HG03280 (cell line): ENCODE results near the gene AARS1.
"Not testable (repeated sequence)": the region's sequence is repeated elsewhere in the genome, so short reads cannot be mapped to it uniquely, and the experiment has no call there.

Experiments used
- ATAC-seq: cut with Tn5 transposase; IDR thresholded peaks from one replicate; pipeline ENCODE4 v1.9.1; 2021; ENCODE audit warnings: mild to moderate bottlenecking, moderate library complexity; ENCODE audit not compliant: unreplicated experiment

Gene AARS1

DNA sequence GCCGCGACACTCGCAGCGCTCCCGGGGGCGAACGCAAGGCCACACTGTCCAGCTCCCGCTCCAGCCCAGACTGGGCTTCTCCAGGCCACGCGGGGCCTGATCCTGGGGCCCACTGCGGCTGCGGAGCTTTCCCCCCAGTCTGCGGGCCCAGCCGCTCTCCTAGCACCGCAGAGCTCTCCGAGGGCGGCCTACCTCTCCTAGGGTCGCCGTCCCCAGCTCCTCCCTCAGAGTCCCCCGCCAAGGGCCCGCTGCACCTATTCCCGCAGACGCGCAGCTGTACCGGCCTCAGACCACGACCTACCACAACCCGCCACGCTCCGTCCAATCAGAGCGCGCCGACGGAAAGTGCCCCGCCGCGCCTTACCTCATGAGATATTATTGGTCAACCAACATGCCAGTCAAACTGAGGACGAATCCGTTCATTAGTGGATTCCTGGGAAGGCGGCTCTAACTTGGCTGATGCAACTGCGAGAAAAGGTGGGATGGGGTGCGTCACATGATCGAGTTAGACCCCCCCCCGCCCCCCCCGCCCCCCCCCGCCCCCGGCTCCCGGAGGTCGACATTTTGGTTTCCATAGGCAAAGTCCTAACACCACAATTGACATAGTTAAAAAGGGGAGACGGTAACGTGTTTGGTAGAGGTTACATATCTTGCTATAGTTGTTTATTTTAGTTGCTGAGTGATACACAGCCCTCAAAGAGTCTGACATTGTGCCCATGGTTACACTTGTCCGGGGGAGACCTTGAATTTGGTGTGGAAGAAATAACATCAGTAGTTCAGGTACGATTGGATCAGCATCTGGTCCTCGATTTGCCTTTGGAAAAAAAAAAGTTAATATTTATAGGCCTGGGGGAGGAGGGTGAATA is at the start of gene AARS1:
AARS1 (minus strand) TSS at position 278 of the 866 bp plus-strand sequence. CDS start 6,743 bp downstream, outside the sequence.
- ATAC-seq: peak; percentile 97

DNA sequence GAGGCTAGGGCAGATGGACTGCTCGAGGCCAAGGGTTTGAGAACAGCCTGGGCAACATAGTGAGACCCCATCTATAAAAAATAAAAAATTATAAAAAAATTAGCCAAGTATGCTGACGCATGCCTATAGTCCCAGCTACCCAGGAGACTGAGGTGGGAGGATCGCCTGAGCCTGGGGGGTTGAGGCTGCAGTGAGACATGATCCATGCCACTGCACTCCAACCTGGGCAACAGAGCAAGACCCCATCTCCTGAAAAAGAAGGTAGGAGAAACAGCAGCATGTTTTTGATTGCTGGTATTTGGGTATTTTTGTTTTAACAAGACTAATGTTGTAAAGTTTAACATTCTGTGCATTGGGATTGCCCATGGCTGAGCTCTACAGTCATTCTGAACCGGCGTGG is 48.5 kb upstream of the AARS1 start:
- ATAC-seq: no peak

DNA sequence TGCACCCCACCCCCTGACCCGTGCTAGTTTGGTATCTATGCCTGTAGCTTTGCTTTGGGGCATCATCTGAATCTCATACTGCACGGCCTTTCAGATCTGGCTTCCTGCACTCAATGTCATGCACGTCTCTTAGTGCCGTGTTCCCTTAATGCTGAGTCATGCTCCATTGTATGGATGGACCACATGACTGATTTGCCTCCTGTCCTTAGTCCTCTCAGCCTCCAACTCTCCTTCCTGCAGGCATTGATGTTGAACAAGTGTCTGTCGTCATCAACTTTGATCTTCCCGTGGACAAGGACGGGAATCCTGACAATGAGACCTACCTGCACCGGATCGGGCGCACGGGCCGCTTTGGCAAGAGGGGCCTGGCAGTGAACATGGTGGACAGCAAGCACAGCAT is 43.4 kb upstream of the AARS1 start:
- not testable (repeated sequence) for ATAC-seq

DNA sequence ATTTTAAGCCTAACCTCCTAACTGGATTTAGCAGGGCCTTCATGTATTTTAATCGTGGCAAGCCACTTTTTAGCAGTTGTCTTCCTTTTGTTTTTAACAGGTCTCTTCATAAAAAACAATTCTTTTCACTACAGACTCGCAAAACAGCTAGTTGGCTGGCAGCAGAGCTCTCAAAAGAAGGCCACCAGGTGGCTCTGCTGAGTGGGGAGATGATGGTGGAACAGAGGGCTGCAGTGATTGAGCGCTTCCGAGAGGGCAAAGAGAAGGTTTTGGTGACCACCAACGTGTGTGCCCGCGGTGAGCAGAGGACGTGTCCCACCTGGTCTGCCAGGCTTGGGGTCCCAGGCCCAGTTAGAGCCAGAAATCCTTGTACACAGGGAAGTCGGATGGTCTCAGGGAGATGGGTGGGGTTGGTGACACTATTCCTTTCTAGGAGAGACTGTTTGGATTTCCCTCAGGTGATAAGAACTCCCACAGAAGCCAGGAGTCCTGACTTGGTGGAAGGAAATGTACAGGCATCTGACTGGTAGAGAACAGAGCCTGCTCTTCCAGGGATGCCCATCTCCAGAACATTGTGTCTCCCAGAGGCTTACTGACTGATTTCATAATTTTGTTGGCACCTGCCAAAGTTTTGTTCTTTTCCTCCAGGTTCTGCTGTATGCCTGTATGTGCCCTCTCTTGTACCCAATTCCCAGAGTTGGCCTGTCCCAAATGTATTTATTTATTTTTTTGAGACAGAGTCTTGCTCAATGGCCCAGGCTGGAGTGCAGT is 42.5 kb upstream of the AARS1 start:
- ATAC-seq: no peak

DNA sequence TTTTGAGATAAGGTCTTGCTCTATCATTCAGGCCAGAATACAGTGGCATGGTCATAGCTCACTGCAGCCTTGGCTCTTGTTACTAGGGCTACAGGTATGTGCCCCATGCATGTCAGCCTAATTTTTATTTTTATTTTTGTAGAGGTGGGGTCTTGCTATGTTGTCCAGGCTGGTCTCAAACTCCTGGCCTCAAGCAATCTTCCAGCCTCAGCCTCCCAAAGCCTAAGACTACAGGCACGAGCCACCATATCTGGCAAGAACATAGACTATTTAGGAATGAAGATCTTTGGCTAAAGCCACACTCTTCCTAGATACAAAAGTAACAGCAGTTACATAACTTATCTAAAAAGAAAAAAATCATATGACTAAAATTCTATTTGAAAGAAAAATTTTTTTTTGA is 41.8 kb upstream of the AARS1 start:
- no peak for ATAC-seq

DNA sequence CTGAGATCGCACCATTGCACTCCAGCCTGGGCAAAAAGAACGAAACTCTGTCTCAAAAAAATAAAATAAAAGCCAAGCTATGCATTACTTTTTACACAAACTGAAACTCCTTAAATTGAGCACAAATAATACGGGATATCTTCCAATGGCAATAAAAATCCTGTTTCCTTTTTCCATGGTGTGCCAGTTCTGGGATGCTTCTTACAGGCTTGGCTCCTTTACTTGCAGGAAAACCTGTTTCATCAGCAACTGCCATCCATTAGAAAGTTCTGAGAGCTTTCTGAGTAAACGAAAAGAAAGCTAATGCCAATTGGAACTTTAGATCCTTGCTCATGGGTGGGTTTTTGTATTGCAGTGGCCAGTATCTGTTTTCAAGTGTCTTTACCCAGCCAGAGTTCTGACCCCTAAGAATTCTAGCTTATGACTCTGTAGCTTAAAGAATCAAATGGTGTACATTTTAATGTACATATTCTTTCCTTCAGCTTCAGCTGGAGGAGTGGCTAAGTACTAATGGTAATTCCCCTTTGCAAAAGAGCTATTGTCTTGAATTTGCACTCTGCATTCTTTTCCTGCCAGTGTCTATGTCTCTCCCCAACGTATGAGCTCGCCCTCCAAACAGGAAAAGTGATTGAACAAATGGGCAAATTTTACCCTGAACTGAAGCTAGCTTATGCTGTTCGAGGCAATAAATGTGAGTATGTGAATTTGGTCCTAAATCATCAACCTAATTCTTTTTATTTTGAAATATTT is 35.9 kb upstream of the AARS1 start:
- ATAC-seq: no peak

DNA sequence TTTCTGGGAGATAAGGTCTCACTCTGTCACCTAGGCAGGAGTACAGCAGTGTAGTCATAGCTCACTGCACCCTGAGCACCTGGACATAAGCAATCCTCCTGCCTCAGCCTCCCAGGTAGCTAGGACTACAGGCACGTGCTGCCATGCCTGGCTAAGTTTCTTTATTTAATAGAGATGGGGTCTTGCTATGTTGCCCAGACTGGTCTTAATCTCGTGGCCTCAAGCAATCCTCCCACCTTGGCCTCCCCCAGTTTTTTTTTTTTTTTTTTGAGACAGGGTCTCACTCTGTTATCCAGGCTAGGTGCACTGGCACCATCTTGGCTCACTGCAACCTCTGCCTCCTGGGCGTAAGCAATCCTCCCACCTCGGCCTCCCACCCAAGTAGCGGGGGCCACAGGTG is 30.8 kb upstream of the AARS1 start:
- no peak for ATAC-seq

DNA sequence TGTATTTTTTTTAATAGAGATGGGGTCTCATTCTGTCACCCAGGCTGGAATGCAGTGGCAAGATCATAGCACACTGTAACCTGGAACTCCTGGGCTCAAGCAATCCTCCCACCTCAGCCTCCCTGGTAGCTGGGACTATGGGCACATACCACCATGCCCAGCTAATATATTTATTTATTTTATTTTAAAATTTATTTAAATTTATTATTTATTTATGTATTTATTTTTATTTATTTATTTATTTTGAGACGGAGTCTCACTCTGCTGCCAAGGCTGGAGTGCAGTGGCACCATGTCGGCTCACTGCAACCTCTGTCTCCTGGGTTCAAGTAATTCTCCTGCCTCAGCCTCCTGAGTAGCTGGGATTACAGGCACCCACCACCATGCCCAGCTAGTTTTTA is 18.4 kb upstream of the AARS1 start:
- not testable (repeated sequence) for ATAC-seq

DNA sequence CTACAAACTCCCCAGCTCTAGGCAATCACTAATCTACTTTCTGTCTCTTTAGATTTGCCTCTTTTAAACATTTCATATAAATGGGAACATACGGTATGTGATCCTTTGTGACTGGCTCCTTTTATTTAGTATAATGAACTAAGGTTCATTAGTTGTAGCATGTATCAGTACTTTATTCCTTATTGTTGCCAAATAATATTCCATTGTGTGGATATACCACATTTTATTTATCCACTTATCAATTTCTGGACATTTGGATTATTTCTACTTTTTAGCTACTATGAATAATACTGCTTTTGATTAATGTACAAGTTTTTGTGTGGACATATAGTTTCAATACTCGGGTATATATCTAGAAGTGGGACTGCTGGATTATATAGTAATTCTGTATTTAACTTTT is 17.6 kb upstream of the AARS1 start:
- ATAC-seq: no peak

DNA sequence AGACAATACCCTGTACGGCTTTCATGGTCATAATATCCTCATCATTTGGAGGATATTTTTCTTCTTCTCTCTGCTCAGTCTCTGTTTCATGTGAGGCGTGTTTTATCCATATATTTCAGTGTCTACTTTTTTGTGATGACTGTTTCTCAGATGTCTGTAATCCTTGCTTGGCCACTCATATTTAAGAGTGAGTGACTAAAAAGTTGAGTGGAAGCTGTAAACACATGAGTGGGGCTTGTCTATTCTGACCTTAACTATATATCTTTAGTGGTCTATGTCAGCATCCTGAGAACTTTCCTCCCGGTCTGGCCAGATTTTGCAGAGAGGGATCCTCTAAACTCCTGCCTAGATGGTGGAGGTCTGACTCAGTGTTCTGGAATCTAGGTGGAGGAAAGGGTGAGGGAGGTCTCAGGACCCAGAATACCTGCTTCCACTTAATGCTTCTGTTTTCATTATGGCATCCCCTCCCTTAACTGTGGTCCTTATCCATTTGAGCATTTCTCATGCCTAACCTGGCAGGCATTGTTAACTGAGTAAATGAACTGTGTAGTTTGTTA is 15.7 kb upstream of the AARS1 start:
- no peak for ATAC-seq

DNA sequence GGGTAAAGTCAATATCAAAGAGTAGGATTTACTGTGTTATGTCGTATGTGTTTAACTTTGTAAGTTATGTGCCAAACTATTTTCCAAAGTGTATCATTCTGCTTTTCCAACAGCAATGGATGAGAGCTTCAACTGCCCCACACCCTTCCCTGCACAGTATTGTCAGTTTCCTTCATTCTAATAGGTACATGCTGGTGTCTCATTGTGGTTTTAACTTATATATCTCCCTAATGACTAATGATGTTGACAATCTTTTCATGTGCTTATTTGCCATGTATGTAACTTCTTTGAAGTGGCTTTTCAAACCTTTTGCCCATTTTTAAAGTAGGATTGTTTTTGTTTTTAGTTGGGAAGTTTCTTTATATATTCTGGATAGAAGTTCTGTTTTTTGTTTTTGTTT is 13.4 kb upstream of the AARS1 start:
- ATAC-seq: no peak

DNA sequence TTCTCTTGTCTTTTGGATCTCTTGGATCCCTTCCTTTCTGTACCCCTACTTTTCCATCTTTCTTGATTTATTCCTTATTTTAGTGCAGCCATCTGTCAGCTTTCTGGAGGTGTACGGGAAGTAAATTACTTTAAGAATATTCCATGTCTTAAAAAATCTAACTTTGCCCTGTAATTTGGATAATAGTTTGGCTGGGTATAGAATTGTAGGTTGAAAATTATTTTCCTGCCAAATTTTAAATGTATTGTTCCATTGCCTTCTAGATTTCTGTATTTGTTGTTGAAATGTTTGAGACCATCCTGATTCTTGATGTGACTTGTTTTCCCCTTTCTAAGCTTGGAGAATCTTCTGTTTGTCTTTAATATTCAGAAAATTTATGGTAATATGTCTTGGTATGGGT is 11.8 kb upstream of the AARS1 start:
- ATAC-seq: no peak

DNA sequence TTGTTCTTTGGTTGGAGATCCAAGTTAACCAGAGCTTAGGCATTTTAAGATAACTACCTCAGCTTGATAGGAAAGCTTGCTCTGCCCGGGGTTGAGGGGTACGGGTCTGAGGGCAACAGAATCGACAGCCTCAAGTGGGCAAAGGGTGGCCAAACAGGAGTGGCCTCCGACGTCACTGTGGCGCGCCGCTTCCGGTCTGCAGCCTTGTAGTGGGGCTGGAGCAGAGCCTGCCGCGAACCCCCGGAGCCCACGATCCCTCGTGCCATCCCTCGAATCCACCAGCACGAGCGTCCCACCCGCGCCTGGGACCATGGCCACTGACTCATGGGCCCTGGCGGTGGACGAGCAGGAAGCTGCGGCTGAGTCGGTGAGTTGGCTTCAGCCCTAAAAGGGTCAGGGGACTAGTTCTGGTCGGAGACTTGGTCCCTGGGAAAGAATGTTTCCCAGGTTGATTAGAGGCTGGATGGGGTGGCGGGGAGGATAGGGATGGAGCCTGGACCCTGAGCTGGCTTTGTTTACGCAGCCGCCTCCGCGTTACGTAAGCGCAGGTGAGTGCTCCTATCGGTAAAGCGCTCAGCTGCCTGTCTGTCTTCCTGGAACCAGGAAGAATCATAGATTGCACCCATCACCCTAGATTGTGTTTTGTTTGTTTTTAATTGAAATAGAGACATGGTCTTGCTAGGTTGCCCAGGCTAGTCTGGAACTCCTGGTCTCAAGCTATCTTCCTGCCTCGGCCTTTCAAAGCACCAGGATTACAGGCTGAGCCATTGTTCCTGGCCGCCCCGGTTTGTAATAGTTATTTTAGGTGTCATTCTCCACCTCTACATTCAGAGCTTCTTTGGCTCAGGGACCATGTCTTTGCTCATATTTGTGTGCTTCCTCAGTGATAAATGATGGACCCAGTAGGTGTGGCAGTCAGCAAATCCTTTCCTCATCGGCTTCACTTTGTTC is 10.0 kb upstream of the AARS1 start, which contains the start of gene DDX19B:
DDX19B (plus strand) TSS at position 199 of the 951 bp plus-strand sequence; CDS start at position 311, 112 bp downstream.
- peak; percentile 93 for ATAC-seq

DNA sequence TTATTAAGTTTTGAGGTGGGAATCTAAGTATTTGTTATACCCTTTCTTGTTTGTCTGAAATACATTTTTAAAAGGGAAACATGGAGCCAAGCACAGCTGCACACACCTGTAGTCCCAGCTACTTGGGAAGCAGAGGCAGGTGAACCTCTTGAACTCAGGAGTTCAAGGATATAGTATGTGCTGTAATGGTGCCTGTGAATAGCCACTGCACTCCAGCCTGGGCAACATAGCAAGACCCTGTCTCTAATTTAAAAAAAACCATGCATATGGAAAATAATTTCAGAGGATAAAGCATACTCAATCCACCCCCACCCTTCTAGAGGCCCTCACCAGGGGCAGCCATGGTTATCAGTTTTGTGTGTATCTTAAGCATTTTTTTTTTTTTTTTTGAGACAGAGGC is 6.3 kb upstream of the AARS1 start:
- ATAC-seq: no peak

DNA sequence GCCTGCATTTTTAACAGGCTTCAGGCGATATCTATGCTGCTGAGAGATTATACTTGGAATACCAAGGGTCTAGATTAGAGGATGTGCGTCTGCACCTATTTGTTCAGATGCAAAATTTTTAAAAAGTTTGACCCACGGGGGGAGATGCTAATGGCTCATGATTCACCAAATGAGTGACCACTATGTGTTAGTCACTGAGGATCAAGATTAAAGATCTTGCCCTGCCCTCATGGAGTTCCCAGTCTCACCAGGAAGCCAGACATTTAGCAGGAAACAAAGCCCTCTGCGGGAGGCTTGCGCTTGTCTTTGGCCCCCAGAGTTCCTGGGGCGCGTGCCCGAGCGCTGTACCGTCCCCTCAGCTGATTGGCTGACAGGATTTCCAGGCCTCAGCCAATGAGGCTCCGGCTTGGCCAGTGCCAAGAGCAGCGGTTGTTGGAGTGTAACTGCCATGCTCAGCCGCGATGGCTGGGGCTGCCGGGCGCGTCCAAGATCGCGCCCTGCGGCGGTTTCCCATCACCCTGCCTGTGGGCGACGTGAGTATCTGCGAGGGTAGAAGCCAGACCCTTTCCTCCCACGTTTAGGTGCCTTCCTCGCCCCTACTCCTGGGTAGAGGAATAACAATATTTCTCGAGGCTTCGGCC is 5.2 kb upstream of the AARS1 start:
- ATAC-seq: no peak

DNA sequence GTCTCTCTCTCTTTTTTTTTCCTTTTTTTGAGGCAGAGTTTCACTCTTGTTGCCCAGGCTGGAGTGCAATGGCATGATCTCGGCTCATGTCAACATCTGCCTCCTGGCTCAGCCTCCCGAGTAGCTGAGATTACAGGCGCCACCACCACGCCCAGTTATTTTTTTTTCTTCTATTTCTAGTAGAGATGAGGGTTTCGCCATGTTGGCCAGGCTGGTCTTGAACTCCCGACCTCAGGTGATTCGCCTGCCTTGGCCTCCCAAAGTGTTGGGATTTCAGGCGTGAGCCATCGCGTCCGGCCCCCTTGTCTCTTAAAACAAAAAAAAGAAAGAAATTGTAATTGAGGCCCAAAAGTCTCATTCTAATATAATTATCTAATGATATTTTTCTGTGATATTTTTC is 2.8 kb upstream of the AARS1 start:
- ATAC-seq: not testable (repeated sequence)

DNA sequence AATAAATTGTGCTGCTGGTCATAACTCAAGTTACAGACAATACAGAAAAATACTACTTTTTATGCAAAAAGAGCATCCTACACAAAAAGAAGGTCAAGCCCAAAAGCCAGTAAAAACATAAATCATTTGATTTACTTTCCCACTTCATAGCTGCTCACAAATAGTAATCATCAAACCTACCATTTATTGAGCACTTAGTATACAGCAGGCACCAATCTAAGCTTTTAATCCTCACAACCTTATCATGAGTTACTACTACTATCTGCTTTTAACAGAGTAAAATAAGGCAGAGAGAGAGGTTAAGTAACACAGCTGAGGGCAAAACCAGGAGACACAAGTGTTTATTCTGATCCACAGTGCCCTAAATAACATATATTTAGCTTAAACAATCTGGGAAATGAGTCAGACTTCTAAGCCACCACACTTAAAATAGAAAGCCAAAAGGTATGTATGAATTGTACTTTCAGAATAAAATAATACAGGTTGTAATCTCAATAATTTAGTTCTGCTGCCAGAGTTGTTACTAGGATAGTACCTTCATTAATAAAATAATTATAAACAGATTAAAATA is 1.7 kb upstream of the AARS1 start:
- no peak for ATAC-seq

DNA sequence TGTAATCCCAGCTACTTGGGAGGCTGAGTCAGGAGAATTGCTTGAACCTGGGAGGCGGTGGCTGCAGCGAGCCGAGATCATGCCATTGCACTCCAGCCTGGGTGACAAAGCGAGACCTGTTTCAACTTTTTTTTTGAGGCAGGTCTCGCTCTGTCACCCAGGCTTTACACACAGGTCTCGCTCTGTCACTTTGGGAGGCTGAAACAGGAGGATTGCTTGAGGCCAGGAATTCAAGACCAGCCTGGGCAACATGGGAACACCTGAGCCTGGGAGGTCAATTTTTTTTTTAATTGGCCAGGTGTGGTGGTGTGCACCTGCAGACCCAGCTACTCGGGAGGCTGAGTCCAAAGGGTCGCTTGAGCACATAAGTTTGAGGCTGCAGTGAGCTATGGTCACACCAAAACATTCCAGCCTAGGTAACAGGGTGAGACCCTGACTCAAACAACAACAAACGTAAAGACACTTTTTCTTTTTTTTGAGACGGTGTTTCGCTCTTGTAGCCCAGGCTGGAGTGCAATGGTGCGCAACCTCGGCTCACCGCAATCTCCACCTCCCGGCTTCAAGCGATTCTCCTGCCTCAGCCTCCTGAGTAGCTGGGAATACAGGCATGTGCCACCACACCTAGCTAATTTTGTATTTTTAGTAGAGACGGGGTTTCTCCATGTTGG is 1.9 kb downstream of the AARS1 start:
- not testable (repeated sequence) for ATAC-seq
